Coronary artery (tissue), 2 donors: ENCODE data around the gene RNPS1.

Source experiments
- DNase-seq: peaks from one replicate; pipeline ENCODE4 v3.0.0-alpha.2; 2017; ENCODE audit warnings: low spot score
- H3K27ac ChIP-seq, 2 donors: fragments of 200-600 bp; sonication (generic); one replicate each; pipeline ENCODE4 v1.5.1; 2016 to 2019
- H3K4me3 ChIP-seq: fragments of 200-600 bp; sonication (generic); 2 replicates; pipeline ENCODE4 v1.5.1; 2016; ENCODE audit warnings: mild to moderate bottlenecking, moderate library complexity
- CTCF ChIP-seq: fragments of 200-600 bp; sonication (generic); IDR thresholded peaks from one replicate; pipeline ENCODE4 v1.5.1; 2019; ENCODE audit warnings: antibody characterized with exemption

RNPS1 gene

GRCh38 chr16:2237102-2237482 lies 30.8 kb downstream of the RNPS1 start:
- Histone ChIP-seq H3K4me3 (peak overlapping the region; percentile 62), H3K27ac (no peak overlapping the region)
- no peak for TF ChIP-seq CTCF
- DNase-seq = no peak

DNA sequence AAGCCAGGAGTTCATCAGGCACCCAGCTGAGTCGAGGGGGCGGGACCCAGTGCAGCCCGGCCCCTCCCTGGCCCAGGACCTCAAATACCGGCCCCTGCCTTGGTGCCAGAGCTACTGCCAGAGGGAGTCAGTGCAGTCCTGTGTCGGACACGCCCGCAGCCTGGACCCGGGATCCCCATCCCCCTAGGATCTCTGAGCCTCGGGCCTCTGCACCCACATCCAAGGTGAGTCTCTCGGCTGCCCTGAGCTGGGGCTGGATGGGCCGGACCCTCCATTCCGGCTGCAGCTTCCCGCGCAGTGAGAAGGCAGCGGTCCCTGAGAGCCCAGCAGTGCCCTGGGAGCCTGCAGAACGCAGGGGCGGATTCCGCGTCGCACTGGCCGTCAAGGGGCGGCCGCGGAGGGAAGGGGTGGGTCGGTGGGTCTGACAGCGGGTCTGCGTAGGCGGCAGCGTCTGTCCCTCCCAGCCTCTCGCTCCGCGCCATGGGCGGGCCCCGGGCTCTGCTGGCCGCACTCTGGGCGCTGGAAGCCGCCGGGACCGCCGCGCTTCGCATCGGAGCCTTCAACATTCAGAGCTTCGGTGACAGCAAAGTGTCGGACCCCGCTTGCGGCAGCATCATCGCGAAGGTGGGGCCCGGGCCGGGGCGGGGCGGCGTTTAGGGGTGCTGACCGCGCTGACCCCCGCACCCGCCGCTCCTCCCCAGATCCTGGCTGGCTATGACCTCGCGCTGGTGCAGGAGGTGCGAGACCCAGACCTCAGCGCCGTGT lies 31.4 kb downstream of the RNPS1 start, which contains the start of gene DNASE1L2:
Gene DNASE1L2, plus strand, starts transcription at position 108 of the 765 bp plus-strand sequence. Its CDS starts 373 bp downstream, at position 481.
- Histone ChIP-seq H3K27ac (no peak within 1 kb of the TSS), H3K4me3 (peak within 1 kb of the TSS; percentile 62)
- TF ChIP-seq CTCF = no peak
- DNase-seq = no peak

DNA sequence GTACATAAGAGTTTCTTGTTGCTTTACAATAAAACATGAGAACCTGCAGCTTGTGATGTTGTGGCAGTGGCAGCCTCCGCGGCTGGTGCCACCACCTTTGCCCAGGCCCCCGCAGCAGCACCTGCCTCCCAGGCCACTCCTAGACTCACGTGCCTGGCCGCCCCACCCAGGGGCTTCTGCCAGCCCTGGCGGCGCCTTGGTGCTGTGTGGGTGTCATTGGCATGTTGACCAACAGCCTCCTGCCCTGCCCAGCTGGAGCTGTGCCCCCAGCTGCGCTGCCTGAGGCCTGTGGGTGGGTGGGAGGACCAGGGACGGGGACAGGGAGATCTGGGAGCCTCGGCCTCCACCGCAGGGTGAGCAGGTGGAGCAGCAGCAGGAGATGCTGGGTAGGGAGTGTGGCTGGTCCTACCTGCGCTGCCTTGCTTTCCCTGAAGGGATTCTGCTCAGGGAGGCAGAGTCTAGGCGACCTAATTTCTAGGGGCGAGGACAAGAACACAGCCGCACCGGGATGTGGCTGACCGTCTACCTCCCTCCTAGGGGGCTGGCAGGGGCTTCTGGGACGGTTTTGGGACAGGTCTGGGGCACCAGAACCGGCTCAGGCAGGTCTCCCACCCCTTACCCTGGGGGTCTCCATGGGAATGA lies 32.1 kb downstream of the RNPS1 start:
- no peak overlapping the region for H3K4me3 ChIP-seq
- no peak for DNase-seq
- TF ChIP-seq CTCF = no peak
- no peak overlapping the region for H3K27ac ChIP-seq

DNA sequence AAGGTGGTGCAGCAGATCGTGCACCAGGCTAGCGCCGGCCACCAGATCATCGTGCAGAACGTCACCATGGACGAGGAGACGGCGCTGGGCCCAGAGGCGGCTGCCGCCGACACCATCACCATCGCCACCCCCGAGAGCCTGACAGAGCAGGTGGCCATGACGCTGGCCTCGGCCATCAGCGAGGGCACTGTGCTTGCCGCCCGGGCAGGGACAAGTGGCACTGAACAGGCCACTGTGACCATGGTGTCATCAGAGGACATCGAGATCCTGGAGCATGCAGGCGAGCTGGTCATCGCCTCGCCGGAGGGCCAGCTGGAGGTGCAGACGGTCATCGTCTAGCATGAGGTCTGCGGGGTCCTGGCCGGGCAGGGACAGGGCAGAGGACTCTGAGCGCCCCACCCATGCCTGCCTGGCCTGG lies 32.7 kb downstream of the RNPS1 start:
- Histone ChIP-seq H3K4me3 (no peak overlapping the region), H3K27ac (no peak overlapping the region)
- TF ChIP-seq CTCF = no peak
- DNase-seq = no peak

GRCh38 chr16:2234813-2235170 lies 33.1 kb downstream of the RNPS1 start:
- Histone ChIP-seq H3K27ac (no peak overlapping the region), H3K4me3 (no peak overlapping the region)
- TF ChIP-seq CTCF = no peak
- no peak for DNase-seq

GRCh38 chr16:2233872-2234812 lies 33.8 kb downstream of the RNPS1 start:
- TF ChIP-seq CTCF = no peak
- H3K27ac ChIP-seq = no peak overlapping the region
- DNase-seq = no peak
- H3K4me3 ChIP-seq = no peak overlapping the region
